ENCODE measurements around the gene HIVEP3.

The HIVEP3 gene

DNA sequence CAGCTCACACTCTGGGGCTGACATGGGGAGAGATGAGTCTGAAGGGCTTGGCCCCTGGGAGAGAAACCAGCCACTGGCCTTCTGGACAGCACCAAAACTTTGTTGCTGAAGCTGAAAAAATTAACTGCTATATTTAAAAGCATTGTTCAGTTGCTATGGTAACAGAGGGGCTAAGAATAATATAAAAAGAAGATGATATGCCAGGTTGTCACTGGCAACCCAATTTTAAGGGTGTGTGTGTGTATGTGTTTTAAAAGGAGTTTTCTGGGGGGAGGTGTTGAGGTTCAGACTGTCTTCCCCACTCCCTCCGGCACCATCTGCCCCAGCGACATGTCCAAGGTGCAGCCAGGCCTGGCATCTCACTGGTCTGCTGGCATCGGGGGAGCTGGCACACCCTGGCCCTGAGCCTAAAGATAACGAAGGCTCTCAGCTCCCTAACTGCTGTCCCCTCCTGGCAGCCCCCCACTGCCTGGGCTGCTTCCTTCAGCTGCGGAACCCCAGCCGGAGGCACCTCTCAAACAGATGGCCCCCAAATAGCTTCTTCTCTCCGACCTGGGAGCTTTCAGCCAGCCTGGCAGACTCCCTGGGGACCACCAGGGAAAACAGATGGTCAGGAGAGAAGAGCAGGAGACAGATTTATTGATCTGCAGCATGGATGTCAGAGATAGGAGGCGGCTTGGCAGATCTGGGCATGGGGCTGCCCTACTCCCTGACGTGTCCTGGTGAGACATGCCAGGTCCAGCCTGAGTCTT, 203.9 kb downstream of the HIVEP3 start:
- Histone ChIP-seq H3K36me3 (ENCODE audit: insufficient read depth, insufficient read length, low read length) (no peaks in the 10 kb centered on the region), H3K4me3 (ENCODE audit: insufficient read length, low read depth) (no peak overlapping the region), H3K27me3 (ENCODE audit: insufficient read depth, insufficient read length) (peaks cover 2% of the 10 kb centered on the region), H3K4me1 (ENCODE audit: insufficient read depth, insufficient read length) (peaks cover 29% of the 10 kb centered on the region), H3K9ac (ENCODE audit: insufficient read length, low read depth) (no peak overlapping the region), H3K9me3 (ENCODE audit: insufficient read depth, low read length) (no peaks in the 10 kb centered on the region)
- TF ChIP-seq YY1 (IDR thresholded peaks at IDR 0.05; ENCODE audit: insufficient read depth, insufficient read length), result no peak
- no peak for TF ChIP-seq ZNF274 (IDR thresholded peaks at IDR 0.05; ENCODE audit: low read depth, low read length)
- no peak for TF ChIP-seq SUZ12 (IDR thresholded peaks at IDR 0.05; ENCODE audit: extremely low read depth, insufficient read depth, insufficient read length)
- no peak for DNase-seq (ENCODE audit: low read depth, low spot score)

DNA sequence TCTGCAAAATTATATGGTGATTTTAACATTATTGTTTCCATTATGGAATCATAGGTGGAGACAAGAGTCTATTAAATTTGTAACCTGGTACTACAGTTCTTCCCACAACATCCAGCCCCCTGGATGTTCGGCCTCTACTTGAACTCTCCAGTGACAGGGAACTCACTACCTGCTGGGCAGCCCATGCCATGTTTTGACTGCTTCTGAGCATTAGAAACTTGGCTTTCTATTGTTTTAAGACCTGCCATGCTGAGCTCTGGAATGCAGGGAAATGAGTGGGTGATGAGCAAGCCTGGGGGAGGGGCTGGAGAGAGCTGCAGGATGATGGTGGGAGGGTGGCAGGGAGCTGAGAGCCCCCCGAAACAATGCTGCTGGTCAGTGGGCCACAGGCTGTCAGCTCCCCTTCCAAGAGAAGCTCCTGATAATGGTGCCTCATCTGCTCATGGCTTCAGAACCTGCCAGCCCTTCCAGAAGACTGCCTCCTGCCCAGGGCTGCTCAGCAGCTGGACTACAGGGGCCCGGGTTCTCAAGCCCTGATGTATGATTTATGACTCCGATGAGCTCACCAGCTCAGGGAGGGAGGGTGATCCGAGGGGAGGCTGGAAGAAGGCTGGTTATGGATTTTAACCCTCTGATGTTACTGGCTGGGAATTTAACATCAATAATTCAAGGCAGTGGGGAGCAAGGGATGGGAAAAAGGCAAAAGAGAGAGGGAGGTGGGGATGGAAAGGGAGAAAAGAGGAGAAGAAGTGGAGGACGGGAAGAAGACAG, 205.0 kb downstream of the HIVEP3 start:
- DNase-seq (ENCODE audit: low read depth, low spot score), result peak; percentile 52
- Histone ChIP-seq H3K36me3 (ENCODE audit: insufficient read depth, insufficient read length, low read length) (no peaks in the 10 kb centered on the region), H3K4me3 (ENCODE audit: insufficient read length, low read depth) (no peak overlapping the region), H3K9me3 (ENCODE audit: insufficient read depth, low read length) (no peaks in the 10 kb centered on the region), H3K27me3 (ENCODE audit: insufficient read depth, insufficient read length) (peaks cover 4% of the 10 kb centered on the region), H3K9ac (ENCODE audit: insufficient read length, low read depth) (no peak overlapping the region), H3K4me1 (ENCODE audit: insufficient read depth, insufficient read length) (peaks cover 29% of the 10 kb centered on the region)
- TF ChIP-seq SUZ12 (IDR thresholded peaks at IDR 0.05; ENCODE audit: extremely low read depth, insufficient read depth, insufficient read length), result no peak
- no peak for TF ChIP-seq YY1 (IDR thresholded peaks at IDR 0.05; ENCODE audit: insufficient read depth, insufficient read length)
- TF ChIP-seq ZNF274 (IDR thresholded peaks at IDR 0.05; ENCODE audit: low read depth, low read length), result no peak

DNA sequence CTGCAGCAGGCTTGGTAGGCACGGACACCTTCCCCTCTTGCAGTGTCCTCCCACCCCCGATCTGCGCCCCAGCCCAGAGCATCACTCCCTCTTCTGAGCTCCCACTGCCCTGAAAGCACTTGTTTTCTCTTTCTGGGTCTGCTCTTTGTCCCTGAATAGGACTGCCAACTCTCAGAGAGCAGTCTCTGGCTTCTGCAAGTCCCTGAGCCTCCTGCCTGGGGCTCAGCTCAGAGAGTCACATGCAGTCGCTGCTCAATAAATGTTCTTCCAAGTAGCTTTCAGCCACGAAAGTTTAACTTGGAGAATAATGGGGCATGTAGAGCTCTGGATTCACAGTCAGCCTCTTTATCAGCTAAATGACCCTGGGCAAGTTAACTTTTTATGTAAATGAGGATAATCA, 205.6 kb downstream of the HIVEP3 start:
- Histone ChIP-seq H3K36me3 (ENCODE audit: insufficient read depth, insufficient read length, low read length) (no peaks in the 10 kb centered on the region), H3K27me3 (ENCODE audit: insufficient read depth, insufficient read length) (peaks cover 4% of the 10 kb centered on the region), H3K4me1 (ENCODE audit: insufficient read depth, insufficient read length) (peaks cover 29% of the 10 kb centered on the region), H3K9ac (ENCODE audit: insufficient read length, low read depth) (no peak overlapping the region), H3K4me3 (ENCODE audit: insufficient read length, low read depth) (no peak overlapping the region), H3K9me3 (ENCODE audit: insufficient read depth, low read length) (no peaks in the 10 kb centered on the region)
- no peak for DNase-seq (ENCODE audit: low read depth, low spot score)
- TF ChIP-seq SUZ12 (IDR thresholded peaks at IDR 0.05; ENCODE audit: extremely low read depth, insufficient read depth, insufficient read length), result no peak
- TF ChIP-seq ZNF274 (IDR thresholded peaks at IDR 0.05; ENCODE audit: low read depth, low read length), result no peak
- TF ChIP-seq YY1 (IDR thresholded peaks at IDR 0.05; ENCODE audit: insufficient read depth, insufficient read length), result no peak

GRCh38 chr1:41712695-41713094, 206.0 kb downstream of the HIVEP3 start:
- DNase-seq (ENCODE audit: low read depth, low spot score), result no peak
- Histone ChIP-seq H3K4me3 (ENCODE audit: insufficient read length, low read depth) (no peak overlapping the region), H3K9me3 (ENCODE audit: insufficient read depth, low read length) (no peaks in the 10 kb centered on the region), H3K4me1 (ENCODE audit: insufficient read depth, insufficient read length) (peaks cover 29% of the 10 kb centered on the region), H3K9ac (ENCODE audit: insufficient read length, low read depth) (no peak overlapping the region), H3K27me3 (ENCODE audit: insufficient read depth, insufficient read length) (peaks cover 4% of the 10 kb centered on the region), H3K36me3 (ENCODE audit: insufficient read depth, insufficient read length, low read length) (no peaks in the 10 kb centered on the region)
- TF ChIP-seq YY1 (IDR thresholded peaks at IDR 0.05; ENCODE audit: insufficient read depth, insufficient read length), result no peak

- peaks cover 29% of the 10 kb centered on the region for H3K4me1 ChIP-seq (ENCODE audit: insufficient read depth, insufficient read length)
- no peak for DNase-seq (ENCODE audit: low read depth, low spot score)
- H3K27me3 ChIP-seq (ENCODE audit: insufficient read depth, insufficient read length), result peaks cover 4% of the 10 kb centered on the region
Observed at GRCh38 chr1:41712081-41712480, 206.6 kb downstream of the HIVEP3 start.

GRCh38 chr1:41711581-41711980, 207.1 kb downstream of the HIVEP3 start:
- DNase-seq (ENCODE audit: low read depth, low spot score), result no peak
- peaks cover 24% of the 10 kb centered on the region for H3K4me1 ChIP-seq (ENCODE audit: insufficient read depth, insufficient read length)
- peaks cover 4% of the 10 kb centered on the region for H3K27me3 ChIP-seq (ENCODE audit: insufficient read depth, insufficient read length)

More at GRCh38 chr1:41712081-41712480, 206.6 kb downstream of the HIVEP3 start:
- H3K9me3 ChIP-seq (ENCODE audit: insufficient read depth, low read length), result no peaks in the 10 kb centered on the region
- no peak overlapping the region for H3K9ac ChIP-seq (ENCODE audit: insufficient read length, low read depth)
- no peaks in the 10 kb centered on the region for H3K36me3 ChIP-seq (ENCODE audit: insufficient read depth, insufficient read length, low read length)
- H3K4me3 ChIP-seq (ENCODE audit: insufficient read length, low read depth), result no peak overlapping the region
- TF ChIP-seq ZNF274 (IDR thresholded peaks at IDR 0.05; ENCODE audit: low read depth, low read length) (no peak), YY1 (IDR thresholded peaks at IDR 0.05; ENCODE audit: insufficient read depth, insufficient read length) (no peak), SUZ12 (IDR thresholded peaks at IDR 0.05; ENCODE audit: extremely low read depth, insufficient read depth, insufficient read length) (no peak)

DNA sequence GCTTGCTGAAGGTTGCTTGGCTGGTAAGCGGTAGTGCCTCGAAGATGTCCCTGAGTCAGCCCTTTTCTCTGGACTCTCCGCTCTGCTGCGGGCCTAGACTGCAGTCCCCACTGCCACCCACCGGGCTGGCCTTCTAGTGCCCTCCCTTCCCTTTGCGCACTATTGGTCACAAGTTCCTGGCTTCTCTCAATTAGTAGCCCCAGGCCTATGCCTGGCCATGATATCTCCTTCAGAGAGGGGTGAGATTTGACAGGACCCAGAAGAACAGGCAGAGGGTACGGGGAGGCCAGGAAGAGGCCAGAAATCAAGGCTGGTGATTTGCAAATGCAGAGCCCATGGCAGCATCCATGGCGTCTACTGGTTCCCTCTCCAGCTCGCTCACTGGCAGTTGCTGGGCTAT, 207.7 kb downstream of the HIVEP3 start:
- Histone ChIP-seq H3K27me3 (ENCODE audit: insufficient read depth, insufficient read length) (peaks cover 4% of the 10 kb centered on the region), H3K9me3 (ENCODE audit: insufficient read depth, low read length) (no peaks in the 10 kb centered on the region), H3K4me1 (ENCODE audit: insufficient read depth, insufficient read length) (peaks cover 20% of the 10 kb centered on the region), H3K4me3 (ENCODE audit: insufficient read length, low read depth) (no peak overlapping the region), H3K9ac (ENCODE audit: insufficient read length, low read depth) (no peak overlapping the region), H3K36me3 (ENCODE audit: insufficient read depth, insufficient read length, low read length) (no peaks in the 10 kb centered on the region)
- DNase-seq (ENCODE audit: low read depth, low spot score), result no peak
- TF ChIP-seq ZNF274 (IDR thresholded peaks at IDR 0.05; ENCODE audit: low read depth, low read length), result no peak
- no peak for TF ChIP-seq SUZ12 (IDR thresholded peaks at IDR 0.05; ENCODE audit: extremely low read depth, insufficient read depth, insufficient read length)
- TF ChIP-seq YY1 (IDR thresholded peaks at IDR 0.05; ENCODE audit: insufficient read depth, insufficient read length), result no peak

More at GRCh38 chr1:41711581-41711980, 207.1 kb downstream of the HIVEP3 start:
- Histone ChIP-seq H3K36me3 (ENCODE audit: insufficient read depth, insufficient read length, low read length) (no peaks in the 10 kb centered on the region), H3K9me3 (ENCODE audit: insufficient read depth, low read length) (no peaks in the 10 kb centered on the region), H3K4me3 (ENCODE audit: insufficient read length, low read depth) (no peak overlapping the region), H3K9ac (ENCODE audit: insufficient read length, low read depth) (no peak overlapping the region)
- TF ChIP-seq YY1 (IDR thresholded peaks at IDR 0.05; ENCODE audit: insufficient read depth, insufficient read length), result no peak
- no peak for TF ChIP-seq SUZ12 (IDR thresholded peaks at IDR 0.05; ENCODE audit: extremely low read depth, insufficient read depth, insufficient read length)
- no peak for TF ChIP-seq ZNF274 (IDR thresholded peaks at IDR 0.05; ENCODE audit: low read depth, low read length)
